Liver (tissue), 9 donors: ENCODE data around the gene CTSF. TPM values are rescaled to one million over a fixed set of nuclear protein-coding genes. Genes with fewer than 3 reads are reported as not detected.
"Not testable (repeated sequence)": the region's sequence is repeated elsewhere in the genome, so short reads cannot be mapped to it uniquely, and the experiment has no call there.

Source experiments
- DNase-seq: peaks from one replicate; pipeline ENCODE4 v3.0.0-alpha.2; 2017; ENCODE audit warnings: low spot score
- H3K27ac ChIP-seq, 2 donors: one replicate each; pipeline ENCODE4 v1.7.0; 2013; ENCODE audit warnings: inconsistent platforms in 2 of 2, low read length in 2 of 2, control low read depth in 1 of 2, low read depth in 1 of 2, mild to moderate bottlenecking in 1 of 2
- H3K27me3 ChIP-seq, 4 donors: one replicate each; pipeline versions ENCODE4 v1.6.1 to v1.7.0; 2013; ENCODE audit warnings: low read length in 3 of 4, inconsistent platforms in 1 of 4, mild to moderate bottlenecking in 1 of 4, moderate library complexity in 1 of 4; ENCODE audit not compliant: control insufficient read depth in 4 of 4, insufficient read depth in 4 of 4
- H3K36me3 ChIP-seq, 4 donors: one replicate each; pipeline versions ENCODE4 v1.6.1 to v1.7.0; 2013; ENCODE audit warnings: low read length in 3 of 4, mild to moderate bottlenecking in 3 of 4, low read depth in 1 of 4, moderate library complexity in 1 of 4; ENCODE audit not compliant: control insufficient read depth in 4 of 4, insufficient read depth in 3 of 4
- H3K4me1 ChIP-seq, 4 donors: one replicate each; pipeline versions ENCODE4 v1.6.1 to v1.7.0; 2013; ENCODE audit warnings: low read length in 3 of 4, mild to moderate bottlenecking in 3 of 4, moderate library complexity in 1 of 4; ENCODE audit not compliant: control insufficient read depth in 4 of 4, insufficient read depth in 4 of 4
- H3K4me3 ChIP-seq, 3 donors: one replicate each; pipeline versions ENCODE4 v1.6.1 to v1.7.0; 2013; ENCODE audit warnings: low read length in 3 of 3, control low read depth in 1 of 3, low read depth in 1 of 3, mild to moderate bottlenecking in 1 of 3
- H3K9ac ChIP-seq, 2 donors: one replicate each; pipeline ENCODE4 v1.7.0; 2013; ENCODE audit warnings: low read length in 2 of 2, mild to moderate bottlenecking in 2 of 2, moderate library complexity in 2 of 2, control low read depth in 1 of 2, low read depth in 1 of 2
- H3K9me3 ChIP-seq, 4 donors: one replicate each; pipeline versions ENCODE4 v1.6.1 to v1.7.0; 2013; ENCODE audit warnings: low read length in 3 of 4; ENCODE audit not compliant: control insufficient read depth in 4 of 4
- EGR1 ChIP-seq, 2 donors: IDR thresholded peaks; 2 replicates each; pipeline ENCODE4 v1.6.1; 2016 to 2018; ENCODE audit warnings: antibody characterized with exemption in 2 of 2, low read depth in 2 of 2
- RAD21 ChIP-seq, 2 donors: IDR thresholded peaks; 2 replicates each; pipeline ENCODE4 v1.6.1; 2016; ENCODE audit warnings: antibody characterized with exemption in 2 of 2, mild to moderate bottlenecking in 2 of 2
- RXRA ChIP-seq, 2 donors: IDR thresholded peaks; 2 replicates each; pipeline ENCODE4 v1.6.1; 2017 to 2018; ENCODE audit warnings: antibody characterized with exemption in 2 of 2, mild to moderate bottlenecking in 1 of 2
- YY1 ChIP-seq: IDR thresholded peaks from 2 replicates; pipeline ENCODE4 v1.6.1; 2016; ENCODE audit warnings: antibody characterized with exemption, mild to moderate bottlenecking
- WGBS: extraction: QIAGEN DNeasy Blood & Tissue Kit; methylation state at CpG from one replicate; pipeline ENCODE4 v1.1.7; 2013; 5-methylcytosine and 5-hydroxymethylcytosine counted together
- polyA plus RNA-seq, 2 donors: library from polyadenylated mRNA; stranded (reverse) in 1 of 2; unstranded in 1 of 2; fragments of 200-250 nt in 1 of 2; fragments of >200 nt in 1 of 2; fragmentation: Nextera tagmentation in 1 of 2; extraction: Ambion mirVana in 1 of 2; gene quantifications; one replicate each; pipeline versions ENCODE4 v1.2.1 to v1.2.3, GENCODE V29; 2013 to 2015
- total RNA-seq, 2 donors: library from RNA; depleted of rRNA; stranded (reverse); fragments of >200 nt; gene quantifications; one replicate each; pipeline ENCODE4 v1.2.3, GENCODE V29; 2014
- TF ChIP-seq, protein P1 (sequence below): IDR thresholded peaks from 2 replicates; pipeline ENCODE4 v1.6.1; 2016; ENCODE audit warnings: antibody characterized with exemption
- TF ChIP-seq, protein P2 (sequence below): IDR thresholded peaks from 2 replicates; pipeline ENCODE4 v1.6.1; 2016; ENCODE audit warnings: antibody characterized with exemption, mild to moderate bottlenecking
- donor health status: healthy.
- donor health status: healthy.
- donor health status: healthy.
- donor health status: healthy.
- donor health status: healthy.

Gene CTSF
- total and polyA plus RNA-seq, 4 donors = 8.5 to 31.9 (median 24.0) TPM

GRCh38 chr11:66543263-66544107 is 24.9 kb downstream of the CTSF start:
- H3K36me3 ChIP-seq = peaks cover 0 to 26% (median 4%) of the 10 kb centered on the region in 4 donors
- H3K4me3 ChIP-seq = no peak overlapping the region
- no peaks in the 10 kb centered on the region for H3K9me3 ChIP-seq
- H3K4me1 ChIP-seq = peaks cover 5 to 12% (median 8%) of the 10 kb centered on the region in 4 donors
- TF ChIP-seq YY1 (no peak), RAD21 (IDR thresholded peaks at IDR 0.05) (peak in 1 of 2 donors; percentile 22)
- 61% methylated on average over 26 of the region's 26 CpGs for WGBS
- H3K9ac ChIP-seq = no peak overlapping the region
- H3K27me3 ChIP-seq = no peaks in the 10 kb centered on the region
- peak; percentile 62 for DNase-seq
- peak overlapping the region in 1 of 2 donors; percentile 33 for H3K27ac ChIP-seq

DNA sequence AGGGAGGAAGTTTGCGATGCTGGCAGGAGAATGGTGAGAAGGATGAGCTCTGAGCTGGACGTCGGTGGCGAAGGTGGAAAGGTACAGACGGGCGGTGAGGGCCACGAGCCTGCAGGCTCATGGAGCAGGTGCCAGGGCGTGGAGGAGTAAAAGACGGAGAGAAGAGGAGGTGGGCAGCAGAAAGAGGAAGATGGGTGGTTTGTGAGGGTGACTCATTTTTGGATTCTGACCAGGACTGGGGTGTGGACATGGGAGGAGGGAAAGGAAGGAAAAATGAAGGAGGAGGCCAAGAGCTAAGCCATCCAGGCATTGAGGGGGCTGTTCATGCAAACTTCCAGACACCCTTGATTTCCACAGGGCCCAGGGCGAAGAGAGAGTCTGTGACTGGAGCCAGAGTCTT is 26.0 kb downstream of the CTSF start:
- no peak for TF ChIP-seq EGR1 (IDR thresholded peaks at IDR 0.05; ENCODE audit: low read depth in 2 of 2)
- TF ChIP-seq, protein P1, sequence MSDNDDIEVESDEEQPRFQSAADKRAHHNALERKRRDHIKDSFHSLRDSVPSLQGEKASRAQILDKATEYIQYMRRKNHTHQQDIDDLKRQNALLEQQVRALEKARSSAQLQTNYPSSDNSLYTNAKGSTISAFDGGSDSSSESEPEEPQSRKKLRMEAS = no peak
- TF ChIP-seq, protein P2, sequence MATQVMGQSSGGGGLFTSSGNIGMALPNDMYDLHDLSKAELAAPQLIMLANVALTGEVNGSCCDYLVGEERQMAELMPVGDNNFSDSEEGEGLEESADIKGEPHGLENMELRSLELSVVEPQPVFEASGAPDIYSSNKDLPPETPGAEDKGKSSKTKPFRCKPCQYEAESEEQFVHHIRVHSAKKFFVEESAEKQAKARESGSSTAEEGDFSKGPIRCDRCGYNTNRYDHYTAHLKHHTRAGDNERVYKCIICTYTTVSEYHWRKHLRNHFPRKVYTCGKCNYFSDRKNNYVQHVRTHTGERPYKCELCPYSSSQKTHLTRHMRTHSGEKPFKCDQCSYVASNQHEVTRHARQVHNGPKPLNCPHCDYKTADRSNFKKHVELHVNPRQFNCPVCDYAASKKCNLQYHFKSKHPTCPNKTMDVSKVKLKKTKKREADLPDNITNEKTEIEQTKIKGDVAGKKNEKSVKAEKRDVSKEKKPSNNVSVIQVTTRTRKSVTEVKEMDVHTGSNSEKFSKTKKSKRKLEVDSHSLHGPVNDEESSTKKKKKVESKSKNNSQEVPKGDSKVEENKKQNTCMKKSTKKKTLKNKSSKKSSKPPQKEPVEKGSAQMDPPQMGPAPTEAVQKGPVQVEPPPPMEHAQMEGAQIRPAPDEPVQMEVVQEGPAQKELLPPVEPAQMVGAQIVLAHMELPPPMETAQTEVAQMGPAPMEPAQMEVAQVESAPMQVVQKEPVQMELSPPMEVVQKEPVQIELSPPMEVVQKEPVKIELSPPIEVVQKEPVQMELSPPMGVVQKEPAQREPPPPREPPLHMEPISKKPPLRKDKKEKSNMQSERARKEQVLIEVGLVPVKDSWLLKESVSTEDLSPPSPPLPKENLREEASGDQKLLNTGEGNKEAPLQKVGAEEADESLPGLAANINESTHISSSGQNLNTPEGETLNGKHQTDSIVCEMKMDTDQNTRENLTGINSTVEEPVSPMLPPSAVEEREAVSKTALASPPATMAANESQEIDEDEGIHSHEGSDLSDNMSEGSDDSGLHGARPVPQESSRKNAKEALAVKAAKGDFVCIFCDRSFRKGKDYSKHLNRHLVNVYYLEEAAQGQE = no peak
- TF ChIP-seq RXRA (IDR thresholded peaks at IDR 0.05) = no peak
- Histone ChIP-seq H3K4me1 (peaks cover 5 to 12% (median 8%) of the 10 kb centered on the region in 4 donors), H3K9me3 (no peaks in the 10 kb centered on the region), H3K36me3 (peaks cover 2 to 26% (median 4%) of the 10 kb centered on the region in 4 donors), H3K27me3 (no peaks in the 10 kb centered on the region), H3K9ac (no peak overlapping the region), H3K27ac (no peak overlapping the region), H3K4me3 (no peak overlapping the region)
- DNase-seq = no peak
- 95% methylated on average over 10 of the region's 10 CpGs for WGBS

GRCh38 chr11:66541892-66542291 is 26.5 kb downstream of the CTSF start:
- WGBS = 89% methylated on average over 4 of the region's 4 CpGs
- DNase-seq = no peak
- Histone ChIP-seq H3K36me3 (peaks cover 2 to 26% (median 4%) of the 10 kb centered on the region in 4 donors), H3K9ac (no peak overlapping the region), H3K4me3 (no peak overlapping the region), H3K27me3 (no peaks in the 10 kb centered on the region), H3K9me3 (no peaks in the 10 kb centered on the region), H3K4me1 (peaks cover 5 to 12% (median 8%) of the 10 kb centered on the region in 4 donors), H3K27ac (no peak overlapping the region)
- no peak for TF ChIP-seq EGR1 (IDR thresholded peaks at IDR 0.05; ENCODE audit: low read depth in 2 of 2)

GRCh38 chr11:66540598-66540997 is 27.8 kb downstream of the CTSF start:
- not testable (repeated sequence) for H3K27ac ChIP-seq, H3K9me3 ChIP-seq, H3K27me3 ChIP-seq, H3K9ac ChIP-seq, DNase-seq, H3K4me3 ChIP-seq
- 58% methylated on average over 8 of the region's 8 CpGs for WGBS
- Histone ChIP-seq H3K36me3 (peaks cover 2 to 29% (median 4%) of the 10 kb centered on the region in 4 donors), H3K4me1 (peaks cover 3 to 12% (median 4%) of the 10 kb centered on the region in 4 donors)
